HG02763 (cell line): Measurements from ENCODE around the gene SERPINH1.
A peak's percentile ranks its signal among the peaks of the same experiment; 100 is the strongest.
"Not testable (repeated sequence)": the region's sequence is repeated elsewhere in the genome, so short reads cannot be mapped to it uniquely, and the experiment has no call there.

Experiments
- ATAC-seq: cut with Tn5 transposase; IDR thresholded peaks from one replicate; pipeline ENCODE4 v1.9.1; 2021; ENCODE audit warnings: mild to moderate bottlenecking, moderate library complexity; ENCODE audit not compliant: unreplicated experiment

SERPINH1 gene

GRCh38 chr11:75572744-75573143 lies 10.7 kb downstream of the SERPINH1 start:
- no peak for ATAC-seq

- no peak for ATAC-seq
Observed at GRCh38 chr11:75574698-75575602, 12.9 kb downstream of the SERPINH1 start.

GRCh38 chr11:75576017-75576416 lies 14.0 kb downstream of the SERPINH1 start:
- no peak for ATAC-seq

GRCh38 chr11:75576499-75576918 lies 14.5 kb downstream of the SERPINH1 start:
- peak; percentile 52 for ATAC-seq

GRCh38 chr11:75577207-75577606 lies 15.2 kb downstream of the SERPINH1 start:
- ATAC-seq: no peak

- no peak for ATAC-seq
Observed at GRCh38 chr11:75578977-75579376, 16.9 kb downstream of the SERPINH1 start.

GRCh38 chr11:75579841-75580240 lies 17.8 kb downstream of the SERPINH1 start:
- no peak for ATAC-seq

- ATAC-seq: no peak
Observed at GRCh38 chr11:75582506-75582894, 20.4 kb downstream of the SERPINH1 start.

- ATAC-seq: no peak
Observed at GRCh38 chr11:75582895-75583717, 21.1 kb downstream of the SERPINH1 start.

- ATAC-seq: no peak
Observed at GRCh38 chr11:75583718-75584658, 21.9 kb downstream of the SERPINH1 start.

- ATAC-seq: not testable (repeated sequence)
Observed at GRCh38 chr11:75584659-75585292, 22.7 kb downstream of the SERPINH1 start.

GRCh38 chr11:75585293-75585670 lies 23.2 kb downstream of the SERPINH1 start:
- no peak for ATAC-seq

GRCh38 chr11:75586395-75586794 lies 24.3 kb downstream of the SERPINH1 start:
- no peak for ATAC-seq

- ATAC-seq: no peak
Observed at GRCh38 chr11:75588051-75588481, 26.0 kb downstream of the SERPINH1 start.

- ATAC-seq: no peak
Observed at GRCh38 chr11:75589051-75589450, 27.0 kb downstream of the SERPINH1 start.

GRCh38 chr11:75589933-75590332 lies 27.9 kb downstream of the SERPINH1 start:
- no peak for ATAC-seq

GRCh38 chr11:75591371-75591770 lies 29.3 kb downstream of the SERPINH1 start:
- ATAC-seq: no peak

GRCh38 chr11:75591966-75592365 lies 29.9 kb downstream of the SERPINH1 start:
- no peak for ATAC-seq

- no peak for ATAC-seq
Observed at GRCh38 chr11:75592715-75593114, 30.7 kb downstream of the SERPINH1 start.

- ATAC-seq: no peak
Observed at GRCh38 chr11:75593286-75593915, 31.3 kb downstream of the SERPINH1 start.
